ENCODE results near the gene ANKRD36C.
"Not testable (repeated sequence)": the region's sequence is repeated elsewhere in the genome, so short reads cannot be mapped to it uniquely, and the experiment has no call there.

ANKRD36C gene

GRCh38 chr2:95788642-95789041 lies 203.0 kb downstream of the ANKRD36C start:
- H3K9me3 ChIP-seq (ENCODE audit: insufficient read depth, low read length); H4K20me1 ChIP-seq (ENCODE audit: insufficient read depth, low read length); H2AFZ ChIP-seq (ENCODE audit: low read depth, low read length); H3K27me3 ChIP-seq (ENCODE audit: low read depth, low read length); H3K36me3 ChIP-seq (replicated peaks; ENCODE audit: low read depth, low read length); H3K4me1 ChIP-seq (ENCODE audit: low read length); H3K4me3 ChIP-seq (ENCODE audit: low read length); H3K4me2 ChIP-seq (ENCODE audit: low read length); H3K9ac ChIP-seq (ENCODE audit: low read length); H3K79me2 ChIP-seq (ENCODE audit: low read length); H3K27ac ChIP-seq (ENCODE audit: low read length): not testable (repeated sequence)
